Measurements from ENCODE around the gene NKG7. TPM values are rescaled to one million over a fixed set of nuclear protein-coding genes. Genes with fewer than 3 reads are reported as not detected.

Gene NKG7
- total RNA-seq, 1 donor = 119 TPM

- Histone ChIP-seq H3K4me3 (ENCODE audit: low read length) (no peak overlapping the region), H3K9me3 (ENCODE audit: low read depth, low read length) (no peaks in the 10 kb centered on the region), H3K27me3 (ENCODE audit: insufficient read depth, low read length) (peaks cover 22% of the 10 kb centered on the region), H3K4me1 (ENCODE audit: insufficient read depth, low read length) (peaks cover 16% of the 10 kb centered on the region)
These were observed 48.8 kb downstream of the NKG7 start for GRCh38 chr19:51323481-51324166.

- H3K4me3 ChIP-seq (ENCODE audit: low read length) = no peak overlapping the region
- no peaks in the 10 kb centered on the region for H3K4me1 ChIP-seq (ENCODE audit: insufficient read depth, low read length)
- H3K27me3 ChIP-seq (ENCODE audit: insufficient read depth, low read length) = peaks cover 7% of the 10 kb centered on the region
- no peaks in the 10 kb centered on the region for H3K9me3 ChIP-seq (ENCODE audit: low read depth, low read length)
These were observed 50.7 kb downstream of the NKG7 start for GRCh38 chr19:51321799-51322198.

Other genes starting within 250 kb of the NKG7 start
- 9.4 TPM for gene SIGLEC9, start 247.7 kb downstream of the NKG7 start, total RNA-seq
- 6.0 TPM for gene SIGLEC7, start 230.4 kb downstream of the NKG7 start, total RNA-seq
- gene CD33, start 147.6 kb downstream of the NKG7 start, total RNA-seq = 24.5 TPM
- gene SIGLECL1, start 121.6 kb downstream of the NKG7 start, total RNA-seq = not detected
- gene IGLON5, start 61.0 kb downstream of the NKG7 start, total RNA-seq = not detected
- 0.10 TPM for gene VSIG10L, start 30.5 kb downstream of the NKG7 start, total RNA-seq
- 21.5 TPM for gene ETFB, start 6.3 kb downstream of the NKG7 start, total RNA-seq
- gene CLDND2, start 3.7 kb downstream of the NKG7 start, total RNA-seq = 0.10 TPM
- 0.21 TPM for gene LIM2, start 15.3 kb upstream of the NKG7 start, total RNA-seq
- gene C19orf84, start 17.9 kb upstream of the NKG7 start, total RNA-seq = 0.21 TPM
- 12.0 TPM for gene SIGLEC10, start 45.0 kb upstream of the NKG7 start, total RNA-seq
- not detected for gene SIGLEC8, start 85.8 kb upstream of the NKG7 start, total RNA-seq
- gene CEACAM18, start 105.9 kb upstream of the NKG7 start, total RNA-seq = not detected
- not detected for gene SIGLEC12, start 129.1 kb upstream of the NKG7 start, total RNA-seq
- gene SIGLEC6, start 159.0 kb upstream of the NKG7 start, total RNA-seq = 0.84 TPM
- 0.73 TPM for gene ZNF175, start 198.6 kb upstream of the NKG7 start, total RNA-seq